Measurements from ENCODE around the gene CHIA. TPM values are rescaled to one million over a fixed set of nuclear protein-coding genes. Genes with fewer than 3 reads are reported as not detected.
A peak's percentile ranks its signal among the peaks of the same experiment; 100 is the strongest.

The CHIA gene
- total RNA-seq, 2 donors from 2014 or later, result not detected

GRCh38 chr1:111271464-111271801, 19.2 kb upstream of the CHIA start:
- H3K9me3 ChIP-seq (ENCODE audit: control insufficient read depth, low read length, poor library complexity, severe bottlenecking), result no peaks in the 10 kb centered on the region
- no peak overlapping the region for H3K27ac Mint-ChIP-seq
- H3K4me1 Mint-ChIP-seq, result peaks cover 23% of the 10 kb centered on the region
- DNase-seq (no peak), ATAC-seq (no peak)
- H3K36me3 Mint-ChIP-seq (ENCODE audit: low read depth), result peaks cover 4% of the 10 kb centered on the region
- peak overlapping the region; percentile 22 for H3K4me3 Mint-ChIP-seq
- peaks cover 32% of the 10 kb centered on the region for H3K27me3 Mint-ChIP-seq

GRCh38 chr1:111272081-111272480, 18.6 kb upstream of the CHIA start:
- ATAC-seq (no peak), DNase-seq (no peak)
- no peak overlapping the region for H3K4me3 Mint-ChIP-seq
- H3K36me3 Mint-ChIP-seq (ENCODE audit: low read depth), result peaks cover 4% of the 10 kb centered on the region
- no peaks in the 10 kb centered on the region for H3K9me3 ChIP-seq (ENCODE audit: control insufficient read depth, low read length, poor library complexity, severe bottlenecking)
- H3K27me3 Mint-ChIP-seq, result peaks cover 32% of the 10 kb centered on the region
- H3K27ac Mint-ChIP-seq, result no peak overlapping the region
- peaks cover 23% of the 10 kb centered on the region for H3K4me1 Mint-ChIP-seq

GRCh38 chr1:111274653-111275052, 16.0 kb upstream of the CHIA start:
- H3K27ac Mint-ChIP-seq, result peak overlapping the region; percentile 2
- DNase-seq (no peak), ATAC-seq (no peak)
- peak overlapping the region; percentile 39 for H3K4me3 Mint-ChIP-seq
- peaks cover 23% of the 10 kb centered on the region for H3K4me1 Mint-ChIP-seq
- H3K27me3 Mint-ChIP-seq, result peaks cover 28% of the 10 kb centered on the region
- H3K9me3 ChIP-seq (ENCODE audit: control insufficient read depth, low read length, poor library complexity, severe bottlenecking), result no peaks in the 10 kb centered on the region
- peaks cover 4% of the 10 kb centered on the region for H3K36me3 Mint-ChIP-seq (ENCODE audit: low read depth)

GRCh38 chr1:111275079-111275478, 15.6 kb upstream of the CHIA start:
- Mint-ChIP-seq H3K4me3 (no peak overlapping the region), H3K27ac (peak overlapping the region; percentile 2), H3K27me3 (peaks cover 25% of the 10 kb centered on the region), H3K36me3 (ENCODE audit: low read depth) (peaks cover 4% of the 10 kb centered on the region), H3K4me1 (peaks cover 23% of the 10 kb centered on the region)
- ATAC-seq (no peak), DNase-seq (no peak)
- no peaks in the 10 kb centered on the region for H3K9me3 ChIP-seq (ENCODE audit: control insufficient read depth, low read length, poor library complexity, severe bottlenecking)

- Mint-ChIP-seq H3K27me3 (peaks cover 20% of the 10 kb centered on the region), H3K27ac (no peak overlapping the region), H3K36me3 (ENCODE audit: low read depth) (peaks cover 4% of the 10 kb centered on the region), H3K4me3 (no peak overlapping the region), H3K4me1 (peaks cover 20% of the 10 kb centered on the region)
- ATAC-seq (no peak), DNase-seq (no peak)
- no peaks in the 10 kb centered on the region for H3K9me3 ChIP-seq (ENCODE audit: control insufficient read depth, low read length, poor library complexity, severe bottlenecking)
Observed at GRCh38 chr1:111275780-111276433, 14.7 kb upstream of the CHIA start.

GRCh38 chr1:111279144-111279543, 11.5 kb upstream of the CHIA start:
- ATAC-seq, result no peak
- no peak overlapping the region for H3K27ac Mint-ChIP-seq

GRCh38 chr1:111280267-111280666, 10.4 kb upstream of the CHIA start:
- Mint-ChIP-seq H3K27ac (no peak overlapping the region), H3K4me1 (peaks cover 4% of the 10 kb centered on the region), H3K4me3 (no peak overlapping the region)

More at GRCh38 chr1:111279144-111279543, 11.5 kb upstream of the CHIA start:
- no peak for DNase-seq
- peaks cover 12% of the 10 kb centered on the region for H3K4me1 Mint-ChIP-seq
- H3K27me3 Mint-ChIP-seq, result no peaks in the 10 kb centered on the region
- no peaks in the 10 kb centered on the region for H3K9me3 ChIP-seq (ENCODE audit: control insufficient read depth, low read length, poor library complexity, severe bottlenecking)
- H3K4me3 Mint-ChIP-seq, result no peak overlapping the region
- peaks cover 2% of the 10 kb centered on the region for H3K36me3 Mint-ChIP-seq (ENCODE audit: low read depth)

GRCh38 chr1:111281411-111281810, 9.2 kb upstream of the CHIA start:
- Mint-ChIP-seq H3K36me3 (ENCODE audit: low read depth) (no peaks in the 10 kb centered on the region), H3K4me1 (no peaks in the 10 kb centered on the region), H3K4me3 (no peak overlapping the region), H3K27ac (no peak overlapping the region), H3K27me3 (no peaks in the 10 kb centered on the region)
- no peaks in the 10 kb centered on the region for H3K9me3 ChIP-seq (ENCODE audit: control insufficient read depth, low read length, poor library complexity, severe bottlenecking)
- DNase-seq, result no peak
- no peak for ATAC-seq

More at GRCh38 chr1:111280267-111280666, 10.4 kb upstream of the CHIA start:
- no peaks in the 10 kb centered on the region for H3K27me3 Mint-ChIP-seq
- no peak for ATAC-seq
- no peaks in the 10 kb centered on the region for H3K9me3 ChIP-seq (ENCODE audit: control insufficient read depth, low read length, poor library complexity, severe bottlenecking)
- H3K36me3 Mint-ChIP-seq (ENCODE audit: low read depth), result peaks cover 2% of the 10 kb centered on the region
- no peak for DNase-seq

- DNase-seq, result no peak
- Mint-ChIP-seq H3K4me3 (no peak overlapping the region), H3K4me1 (no peaks in the 10 kb centered on the region), H3K27me3 (no peaks in the 10 kb centered on the region), H3K27ac (no peak overlapping the region), H3K36me3 (ENCODE audit: low read depth) (no peaks in the 10 kb centered on the region)
- no peaks in the 10 kb centered on the region for H3K9me3 ChIP-seq (ENCODE audit: control insufficient read depth, low read length, poor library complexity, severe bottlenecking)
- no peak for ATAC-seq
Observed at GRCh38 chr1:111283838-111284237, 6.8 kb upstream of the CHIA start.

- H3K36me3 Mint-ChIP-seq (ENCODE audit: low read depth), result no peaks in the 10 kb centered on the region
- no peak for ATAC-seq
- no peak overlapping the region for H3K4me3 Mint-ChIP-seq
- H3K27ac Mint-ChIP-seq, result no peak overlapping the region
- no peaks in the 10 kb centered on the region for H3K9me3 ChIP-seq (ENCODE audit: control insufficient read depth, low read length, poor library complexity, severe bottlenecking)
- no peaks in the 10 kb centered on the region for H3K4me1 Mint-ChIP-seq
- DNase-seq, result no peak
- H3K27me3 Mint-ChIP-seq, result no peaks in the 10 kb centered on the region
Observed at GRCh38 chr1:111285879-111286278, 4.8 kb upstream of the CHIA start.

GRCh38 chr1:111286912-111287311, 3.7 kb upstream of the CHIA start:
- no peaks in the 10 kb centered on the region for H3K9me3 ChIP-seq (ENCODE audit: control insufficient read depth, low read length, poor library complexity, severe bottlenecking)
- H3K4me3 Mint-ChIP-seq, result no peak overlapping the region
- no peaks in the 10 kb centered on the region for H3K4me1 Mint-ChIP-seq
- no peaks in the 10 kb centered on the region for H3K36me3 Mint-ChIP-seq (ENCODE audit: low read depth)
- H3K27ac Mint-ChIP-seq, result no peak overlapping the region
- ATAC-seq, result no peak
- DNase-seq, result no peak
- no peaks in the 10 kb centered on the region for H3K27me3 Mint-ChIP-seq

GRCh38 chr1:111289371-111289770, 1.3 kb upstream of the CHIA start:
- H3K27me3 Mint-ChIP-seq, result no peaks in the 10 kb centered on the region
- no peak for DNase-seq
- H3K4me3 Mint-ChIP-seq, result no peak overlapping the region
- peaks cover under 1% of the 10 kb centered on the region for H3K4me1 Mint-ChIP-seq
- no peak overlapping the region for H3K27ac Mint-ChIP-seq
- H3K9me3 ChIP-seq (ENCODE audit: control insufficient read depth, low read length, poor library complexity, severe bottlenecking), result no peaks in the 10 kb centered on the region
- no peaks in the 10 kb centered on the region for H3K36me3 Mint-ChIP-seq (ENCODE audit: low read depth)
- no peak for ATAC-seq

- no peaks in the 10 kb centered on the region for H3K36me3 Mint-ChIP-seq (ENCODE audit: low read depth)
- H3K4me1 Mint-ChIP-seq, result peaks cover 5% of the 10 kb centered on the region
- H3K27ac Mint-ChIP-seq, result no peak overlapping the region
- H3K9me3 ChIP-seq (ENCODE audit: control insufficient read depth, low read length, poor library complexity, severe bottlenecking), result no peaks in the 10 kb centered on the region
- ATAC-seq (no peak), DNase-seq (no peak)
- H3K4me3 Mint-ChIP-seq, result no peak overlapping the region
- no peaks in the 10 kb centered on the region for H3K27me3 Mint-ChIP-seq
Observed at GRCh38 chr1:111290104-111290503, 547 bp upstream of the CHIA start.

- Mint-ChIP-seq H3K27me3 (no peaks in the 10 kb centered on the region), H3K36me3 (ENCODE audit: low read depth) (no peaks in the 10 kb centered on the region), H3K4me3 (no peak overlapping the region), H3K4me1 (peaks cover 5% of the 10 kb centered on the region), H3K27ac (no peak overlapping the region)
- DNase-seq, result no peak
- H3K9me3 ChIP-seq (ENCODE audit: control insufficient read depth, low read length, poor library complexity, severe bottlenecking), result no peaks in the 10 kb centered on the region
- ATAC-seq, result no peak
Observed at GRCh38 chr1:111294390-111294789, 3.7 kb downstream of the CHIA start.
